ENCODE measurements around the gene SLC49A3.

SLC49A3 gene

GRCh38 chr4:660401-660800 is 28.6 kb downstream of the SLC49A3 start:
- H3K4me3 ChIP-seq (ENCODE audit: low read depth, low read length): no peak overlapping the region
- in situ Hi-C loops (cut with HindIII; ENCODE audit: low sequenced_read_pairs): no loop called here
- no peak for TF ChIP-seq CTCF (IDR thresholded peaks at IDR 0.05; ENCODE audit: low read depth, low read length, missing control alignments)
- no peak for DNase-seq (ENCODE audit: low read depth)

- TF ChIP-seq CTCF (IDR thresholded peaks at IDR 0.05; ENCODE audit: low read depth, low read length, missing control alignments): no peak
- H3K4me3 ChIP-seq (ENCODE audit: low read depth, low read length): no peak overlapping the region
- in situ Hi-C loops (cut with HindIII; ENCODE audit: low sequenced_read_pairs): no loop called here
- DNase-seq (ENCODE audit: low read depth): no peak
Observed at GRCh38 chr4:659851-660250, 29.1 kb downstream of the SLC49A3 start.

GRCh38 chr4:658681-659667 is 30.0 kb downstream of the SLC49A3 start:
- H3K4me3 ChIP-seq (ENCODE audit: low read depth, low read length): no peak overlapping the region
- DNase-seq (ENCODE audit: low read depth): no peak
- in situ Hi-C loops (cut with HindIII; ENCODE audit: low sequenced_read_pairs): no loop called here
- no peak for TF ChIP-seq CTCF (IDR thresholded peaks at IDR 0.05; ENCODE audit: low read depth, low read length, missing control alignments)

- H3K4me3 ChIP-seq (ENCODE audit: low read depth, low read length): no peak overlapping the region
- in situ Hi-C loops (cut with HindIII; ENCODE audit: low sequenced_read_pairs): no loop called here
- DNase-seq (ENCODE audit: low read depth): no peak
- no peak for TF ChIP-seq CTCF (IDR thresholded peaks at IDR 0.05; ENCODE audit: low read depth, low read length, missing control alignments)
Observed at GRCh38 chr4:657834-658667, 30.9 kb downstream of the SLC49A3 start.

GRCh38 chr4:657338-657833 is 31.6 kb downstream of the SLC49A3 start:
- no peak overlapping the region for H3K4me3 ChIP-seq (ENCODE audit: low read depth, low read length)
- DNase-seq (ENCODE audit: low read depth): no peak
- in situ Hi-C loops (cut with HindIII; ENCODE audit: low sequenced_read_pairs): no loop called here

More at GRCh38 chr4:657338-657833, 31.6 kb downstream of the SLC49A3 start:
- TF ChIP-seq CTCF (IDR thresholded peaks at IDR 0.05; ENCODE audit: low read depth, low read length, missing control alignments): no peak
